Neural progenitor cell (in vitro differentiated cells): ENCODE data around the gene RRP1.

ENCODE experiments used
- EZH2 ChIP-seq: fragments of 200-600 bp; sonication (generic); IDR thresholded peaks from 2 replicates; pipeline ENCODE4 v1.6.1; 2017; ENCODE audit warnings: antibody characterized with exemption, mild to moderate bottlenecking, moderate library complexity
- TF ChIP-seq, protein P1 (sequence below): fragments of 200-600 bp; sonication (generic); IDR thresholded peaks from 2 replicates; pipeline ENCODE4 v1.5.1; 2017; ENCODE audit warnings: antibody characterized with exemption, mild to moderate bottlenecking

DNA sequence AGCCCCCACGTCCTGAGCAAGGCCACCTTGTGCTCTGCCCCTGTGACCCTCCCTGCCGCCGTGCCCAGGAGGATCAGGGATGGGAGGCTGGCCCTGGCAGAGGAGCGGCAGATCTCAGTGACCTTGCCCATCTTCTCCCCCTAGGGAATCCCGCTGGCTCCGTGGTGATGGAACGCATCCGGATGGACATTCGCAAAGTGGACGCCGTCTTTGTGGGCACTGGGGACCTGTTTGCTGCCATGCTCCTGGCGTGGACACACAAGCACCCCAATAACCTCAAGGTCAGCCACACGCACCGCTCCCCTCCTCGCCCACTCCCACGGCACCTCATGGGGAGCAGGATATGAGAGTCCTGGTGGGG is 36.0 kb upstream of the RRP1 start:
- TF ChIP-seq, protein P1, sequence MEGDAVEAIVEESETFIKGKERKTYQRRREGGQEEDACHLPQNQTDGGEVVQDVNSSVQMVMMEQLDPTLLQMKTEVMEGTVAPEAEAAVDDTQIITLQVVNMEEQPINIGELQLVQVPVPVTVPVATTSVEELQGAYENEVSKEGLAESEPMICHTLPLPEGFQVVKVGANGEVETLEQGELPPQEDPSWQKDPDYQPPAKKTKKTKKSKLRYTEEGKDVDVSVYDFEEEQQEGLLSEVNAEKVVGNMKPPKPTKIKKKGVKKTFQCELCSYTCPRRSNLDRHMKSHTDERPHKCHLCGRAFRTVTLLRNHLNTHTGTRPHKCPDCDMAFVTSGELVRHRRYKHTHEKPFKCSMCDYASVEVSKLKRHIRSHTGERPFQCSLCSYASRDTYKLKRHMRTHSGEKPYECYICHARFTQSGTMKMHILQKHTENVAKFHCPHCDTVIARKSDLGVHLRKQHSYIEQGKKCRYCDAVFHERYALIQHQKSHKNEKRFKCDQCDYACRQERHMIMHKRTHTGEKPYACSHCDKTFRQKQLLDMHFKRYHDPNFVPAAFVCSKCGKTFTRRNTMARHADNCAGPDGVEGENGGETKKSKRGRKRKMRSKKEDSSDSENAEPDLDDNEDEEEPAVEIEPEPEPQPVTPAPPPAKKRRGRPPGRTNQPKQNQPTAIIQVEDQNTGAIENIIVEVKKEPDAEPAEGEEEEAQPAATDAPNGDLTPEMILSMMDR, result no peak
- TF ChIP-seq EZH2, result no peak
